ENCODE measurements around the gene TPRA1.
A peak's percentile ranks its signal among the peaks of the same experiment; 100 is the strongest.

TPRA1 gene

DNA sequence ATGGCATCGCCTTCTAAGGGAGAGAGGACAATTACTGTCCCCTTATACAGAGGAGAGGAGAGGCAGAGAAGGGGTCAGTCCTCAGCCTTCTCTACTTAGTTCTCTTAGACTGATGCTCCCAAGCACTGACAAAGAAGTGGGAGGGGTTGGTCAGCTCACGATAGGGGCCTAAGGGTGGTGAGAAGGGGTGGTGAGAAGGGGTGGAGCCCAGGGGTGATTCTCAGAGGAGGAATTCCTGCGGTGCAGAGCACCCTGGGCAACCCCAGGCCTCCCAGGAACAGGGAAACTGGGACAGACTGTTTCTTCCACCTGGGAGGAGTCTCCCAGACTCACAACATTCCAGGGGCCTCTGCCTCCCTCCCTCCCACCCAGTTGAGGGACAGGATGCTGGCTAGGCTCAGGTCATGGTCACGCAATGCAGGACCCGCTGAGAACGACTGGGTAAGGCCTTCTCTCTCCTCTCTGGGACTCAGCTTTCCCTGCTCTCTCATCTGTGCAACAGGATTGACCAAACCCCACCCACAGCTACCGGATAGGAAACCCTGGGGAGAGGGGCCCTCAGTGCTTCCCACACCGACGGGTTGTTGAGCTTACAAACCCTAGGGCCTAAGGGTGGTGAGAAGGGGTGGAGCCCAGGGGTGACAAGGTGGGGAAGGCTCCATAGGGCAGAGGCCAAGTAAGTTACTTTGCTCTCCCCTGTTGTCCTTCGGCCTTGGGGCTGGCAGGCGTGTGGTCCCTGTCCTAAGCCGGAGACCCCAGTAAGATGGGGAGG, 1.5 kb downstream of the TPRA1 start:
- no peak for DNase-seq

DNA sequence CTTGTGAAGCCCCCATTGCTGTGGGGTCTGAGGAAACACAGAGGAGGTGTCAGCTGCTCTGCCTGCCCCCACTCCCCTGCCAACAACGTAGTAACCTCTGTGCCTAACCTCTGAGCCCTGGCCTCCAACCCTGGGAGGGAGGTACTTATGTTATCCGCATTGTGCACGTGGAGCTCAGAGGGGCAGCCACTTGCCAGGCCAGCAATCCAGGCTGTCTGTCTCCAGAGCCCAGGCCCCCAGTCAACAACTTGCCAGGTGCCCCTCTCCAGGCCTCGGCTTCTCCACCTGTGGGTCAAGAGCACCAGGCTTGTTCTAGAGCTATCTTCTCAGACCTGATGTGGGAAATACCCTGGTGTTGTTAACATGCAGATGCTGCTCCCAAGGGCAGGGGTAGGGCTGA, 2.7 kb downstream of the TPRA1 start:
- DNase-seq = no peak

DNA sequence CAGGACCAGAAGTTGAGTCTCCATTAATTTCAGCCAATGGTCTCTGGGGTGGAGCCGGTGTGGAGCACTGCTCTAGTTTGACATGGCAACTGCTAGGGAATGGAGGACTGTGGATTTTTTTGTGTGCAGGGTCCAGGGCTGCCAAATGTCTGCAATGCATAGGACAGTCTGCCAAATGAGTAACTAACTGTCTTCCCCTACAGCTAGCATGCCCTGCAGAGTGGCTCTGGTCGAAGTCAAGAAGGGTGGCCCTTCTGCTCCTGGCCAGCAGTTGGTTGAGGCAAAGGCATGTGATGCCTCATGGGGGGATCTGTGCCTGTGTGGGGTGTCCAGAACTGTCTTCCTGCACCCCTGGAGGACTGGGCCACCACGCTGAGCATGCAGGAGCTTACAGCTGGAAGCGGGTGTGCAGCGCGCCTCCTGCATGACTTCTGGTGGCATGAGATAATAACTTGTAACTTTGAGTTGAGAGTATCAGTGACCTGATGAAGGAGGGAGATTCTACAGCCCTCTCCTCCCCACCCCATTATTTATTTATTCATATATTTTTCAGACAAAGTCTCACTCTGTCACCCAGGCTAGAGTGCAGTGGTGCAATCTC, 4.6 kb downstream of the TPRA1 start:
- DNase-seq = no peak

DNA sequence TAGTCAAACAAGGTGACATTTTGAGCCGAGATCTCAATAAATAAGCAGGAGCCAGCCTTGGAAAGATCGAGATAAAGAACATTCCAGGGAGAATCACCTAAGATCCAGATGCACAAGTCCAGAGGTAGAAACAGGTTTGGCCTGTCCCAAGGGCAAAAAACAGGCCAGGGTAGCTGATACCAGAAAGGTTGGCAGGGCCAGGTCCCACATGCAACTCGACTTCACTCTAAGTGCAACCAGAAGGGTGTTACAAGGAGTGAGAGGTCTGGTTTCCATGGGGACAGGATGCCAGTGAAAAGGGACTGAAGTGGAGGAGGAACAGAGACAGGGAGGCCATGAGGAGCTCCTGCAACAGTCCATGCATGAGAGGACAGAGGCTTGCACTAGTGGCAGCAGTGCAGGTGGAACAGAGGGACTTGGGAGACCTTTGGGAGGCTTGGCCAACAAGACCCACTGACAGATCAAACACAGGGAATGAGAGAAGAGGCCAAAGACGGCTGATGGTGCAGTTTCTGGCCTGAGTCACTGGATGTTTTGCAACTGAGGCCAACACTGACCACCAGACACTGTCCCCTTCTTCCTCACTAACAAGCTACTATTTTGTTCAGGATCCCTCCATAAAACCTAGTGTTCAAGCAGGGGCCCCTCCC, 5.2 kb downstream of the TPRA1 start:
- no peak for DNase-seq

DNA sequence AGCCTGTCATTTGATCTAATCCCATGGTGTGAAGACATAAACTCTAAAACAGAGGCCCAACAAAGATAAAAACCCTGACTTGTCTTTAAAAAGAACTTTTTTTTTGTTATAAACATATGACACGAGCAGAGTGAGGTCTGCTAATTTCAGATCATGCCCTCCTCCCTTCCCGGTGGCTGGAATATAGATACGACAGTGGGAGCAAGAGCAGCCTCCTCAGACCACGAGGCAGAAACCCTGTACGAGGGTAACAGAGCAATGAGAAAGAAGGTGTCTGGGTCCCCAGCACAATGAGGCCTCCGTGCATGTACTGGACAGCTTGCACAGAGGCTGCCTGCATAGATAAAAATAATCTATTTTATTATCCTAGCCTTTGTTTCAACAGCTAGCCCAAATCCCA, 5.8 kb downstream of the TPRA1 start:
- DNase-seq = no peak

DNA sequence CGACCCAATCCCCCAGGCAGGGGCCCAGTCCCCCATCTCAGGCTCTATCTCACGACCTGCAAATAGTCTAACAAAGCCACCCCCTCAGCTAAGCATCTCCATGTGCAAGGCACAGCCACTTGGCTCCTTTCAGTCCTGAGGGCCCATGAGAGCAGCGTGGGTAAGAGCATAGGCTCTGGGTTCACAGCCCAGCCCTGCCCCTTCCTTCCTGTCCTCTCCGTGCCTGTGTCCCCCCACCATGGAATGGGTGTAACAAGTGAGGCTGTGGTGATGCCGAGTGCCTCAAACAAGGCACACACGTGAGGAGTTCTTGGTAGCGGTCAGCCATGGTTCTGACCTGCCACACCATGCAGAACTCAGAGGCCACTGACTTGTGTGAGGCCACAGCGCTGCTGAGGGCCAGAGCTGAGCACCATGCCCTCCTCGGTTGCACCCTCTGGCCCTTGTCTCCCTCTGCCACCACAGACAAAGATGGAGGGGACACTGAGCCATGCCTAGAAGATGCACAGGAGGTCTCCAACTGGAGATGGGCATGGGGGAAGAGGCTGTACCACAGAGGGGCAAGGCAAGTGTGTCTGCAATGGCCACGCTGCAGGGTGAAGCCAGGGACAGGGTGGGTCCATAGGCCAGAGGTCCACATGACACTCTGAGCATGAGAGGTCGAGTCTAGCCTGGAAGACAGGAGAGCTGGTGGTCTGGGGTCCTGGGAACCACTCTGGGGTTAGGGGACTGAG, 10.0 kb downstream of the TPRA1 start:
- no peak for DNase-seq

DNA sequence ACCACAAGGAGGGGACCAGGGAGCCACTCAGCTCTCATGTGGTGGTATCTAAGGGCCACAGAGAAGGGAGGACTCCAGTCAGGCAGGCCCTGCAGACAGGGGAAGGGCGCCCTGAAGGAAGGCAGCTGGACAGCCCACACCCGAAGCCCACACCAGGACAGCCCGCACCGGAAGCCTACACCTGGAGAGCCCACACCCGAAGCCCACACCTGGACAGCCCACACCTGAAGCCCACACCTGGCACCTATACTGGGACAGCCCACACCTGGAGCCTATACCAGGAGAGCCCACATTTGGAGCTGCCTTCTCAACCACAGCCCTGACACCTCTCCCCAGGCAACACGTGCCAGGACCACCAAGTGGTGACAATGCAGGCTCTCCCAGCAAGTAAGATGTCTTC, 11.7 kb downstream of the TPRA1 start:
- DNase-seq = no peak

DNA sequence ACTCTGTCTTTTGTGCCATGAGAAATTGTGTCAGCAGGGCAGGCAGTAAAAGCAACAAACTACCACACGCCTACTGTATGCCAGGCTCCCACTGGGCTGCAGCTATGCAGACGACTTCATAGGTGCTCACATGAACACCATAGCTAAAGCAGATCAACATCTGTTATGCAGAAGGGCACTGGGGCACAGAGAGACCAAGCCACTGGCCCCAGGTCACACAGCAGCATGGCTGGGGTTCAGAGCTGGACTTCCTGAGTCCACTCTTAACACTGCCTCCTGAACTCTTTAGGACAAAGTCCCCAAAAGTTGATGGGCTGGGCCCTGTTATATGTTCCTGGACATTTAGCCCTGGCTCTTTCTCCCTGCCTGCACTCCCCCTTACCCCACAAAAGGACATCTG, 12.4 kb downstream of the TPRA1 start:
- DNase-seq = no peak

DNA sequence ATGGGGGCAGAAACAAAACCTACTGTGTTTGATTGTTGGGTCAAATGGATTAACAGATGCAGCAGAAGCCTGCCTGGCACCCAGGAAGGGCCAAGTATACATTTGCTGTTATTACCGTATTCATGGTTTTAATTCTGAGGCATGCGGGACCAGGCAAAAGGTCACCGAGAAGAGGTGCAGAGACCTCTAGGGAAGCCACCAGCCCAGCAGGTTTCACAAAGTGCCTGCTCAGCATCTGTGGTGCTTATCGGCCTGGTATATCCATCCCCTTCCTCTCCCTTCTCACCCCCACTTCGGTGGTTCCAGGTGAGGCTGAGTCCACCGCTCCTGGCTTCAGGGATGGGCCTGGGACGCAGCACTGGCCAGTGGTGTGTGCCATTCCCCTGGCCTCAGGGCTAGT, 13.1 kb downstream of the TPRA1 start:
- no peak for DNase-seq

DNA sequence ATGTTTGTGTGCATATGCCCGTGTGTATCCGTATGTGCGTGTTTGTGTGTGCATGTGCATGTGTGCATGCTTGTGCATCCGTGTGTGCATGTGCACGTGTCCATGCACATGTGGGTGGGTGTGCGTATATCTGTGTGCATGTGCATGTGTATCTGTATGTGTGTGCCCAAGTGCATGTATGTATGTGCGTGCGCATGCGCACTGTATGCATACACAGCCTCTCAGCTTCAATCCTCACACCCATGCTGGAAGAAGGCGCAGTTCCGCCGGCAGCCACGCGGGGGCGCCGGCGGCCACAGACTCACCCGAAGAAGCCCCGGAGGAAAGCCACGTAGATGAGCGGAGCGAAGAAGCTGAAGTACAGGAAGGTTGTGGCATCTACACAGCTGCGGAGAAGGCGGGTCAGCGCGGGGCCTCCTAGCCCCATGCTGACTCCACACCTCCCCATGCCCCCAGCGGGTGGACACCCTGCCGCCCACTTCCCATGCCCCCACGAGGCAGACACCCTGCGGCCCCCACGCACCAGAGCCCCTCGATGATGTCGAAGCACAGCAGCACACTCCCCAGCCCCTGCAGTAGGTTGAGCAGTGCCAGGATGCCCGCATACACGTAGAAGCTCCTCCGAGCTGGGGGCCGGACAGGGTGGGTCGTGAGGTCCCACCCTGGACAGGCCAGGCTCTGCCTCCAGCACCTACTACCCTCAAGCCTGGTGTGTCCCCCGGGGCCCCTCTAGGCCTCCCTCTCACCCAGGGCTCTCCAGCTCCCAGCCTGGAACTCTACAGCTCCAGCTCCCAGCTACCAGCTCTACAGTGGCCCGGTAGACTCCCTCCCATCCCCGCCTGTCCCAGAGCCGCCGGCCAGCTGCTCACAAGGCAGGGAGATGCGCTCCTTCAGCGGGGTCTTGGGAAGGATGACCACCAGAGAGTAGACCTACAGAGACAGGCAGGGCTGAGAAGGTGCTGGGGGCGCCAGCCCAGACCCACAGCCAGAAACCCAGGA, 15.4 kb downstream of the TPRA1 start:
- DNase-seq = peak; percentile 97

DNA sequence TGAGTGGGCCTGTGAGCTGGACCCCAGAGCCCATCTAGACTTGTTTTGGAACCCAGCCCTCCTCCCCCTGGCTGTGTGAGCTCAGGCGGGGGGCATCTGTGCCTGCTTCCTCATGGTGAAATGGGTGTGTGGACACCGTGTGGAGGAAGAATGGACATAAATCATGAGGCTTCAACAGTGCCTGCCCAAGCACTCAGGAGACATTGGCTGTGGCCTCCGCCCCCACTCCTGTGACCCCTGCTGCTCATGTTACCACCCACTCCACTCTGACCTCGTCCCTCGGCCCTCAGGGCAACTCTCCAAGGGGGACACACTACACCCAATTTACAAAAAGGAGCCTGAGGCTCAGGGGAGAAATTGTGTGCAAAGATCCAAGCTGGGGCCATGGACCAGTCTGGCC, 16.6 kb downstream of the TPRA1 start:
- DNase-seq = no peak

DNA sequence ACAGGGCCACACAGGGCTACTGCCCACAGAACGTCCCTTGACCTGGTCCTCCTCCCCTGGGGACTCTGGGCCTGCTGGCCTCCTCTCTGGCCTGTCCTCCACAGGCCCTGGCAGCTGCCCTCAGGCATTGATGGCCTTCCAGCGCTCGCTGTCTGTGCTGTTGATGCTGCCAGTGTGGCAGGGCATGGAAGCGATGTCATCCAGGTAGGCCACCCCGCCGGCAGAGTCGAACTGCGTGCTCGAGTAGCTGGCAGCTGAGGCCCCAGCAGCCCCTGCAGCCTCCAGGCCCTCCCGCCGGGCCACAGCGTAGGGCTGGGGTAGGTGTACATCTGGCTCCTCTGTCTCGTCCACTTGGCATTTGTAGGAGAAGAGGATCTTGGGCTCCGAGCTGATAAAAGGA, 17.1 kb downstream of the TPRA1 start:
- DNase-seq = no peak

DNA sequence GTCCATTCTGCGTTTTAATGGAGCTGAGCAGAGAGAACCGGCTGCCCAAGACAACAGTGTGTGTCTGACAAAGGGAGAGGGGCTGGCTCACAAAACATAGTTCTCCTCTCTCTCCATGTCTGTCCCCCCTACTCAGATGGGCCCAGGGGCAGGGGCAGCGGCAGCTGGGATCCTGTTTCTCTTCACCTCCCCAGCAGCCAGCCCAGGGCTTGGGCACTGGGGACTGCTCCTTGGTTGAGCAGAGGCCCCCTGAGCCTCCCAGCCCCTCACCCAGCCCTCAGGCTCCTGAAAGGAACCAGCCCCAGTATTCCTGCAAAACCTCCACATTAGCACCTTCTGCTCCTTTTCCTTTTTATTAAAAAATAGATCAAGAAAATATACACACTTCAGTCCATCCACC, 17.8 kb downstream of the TPRA1 start:
- DNase-seq = no peak

DNA sequence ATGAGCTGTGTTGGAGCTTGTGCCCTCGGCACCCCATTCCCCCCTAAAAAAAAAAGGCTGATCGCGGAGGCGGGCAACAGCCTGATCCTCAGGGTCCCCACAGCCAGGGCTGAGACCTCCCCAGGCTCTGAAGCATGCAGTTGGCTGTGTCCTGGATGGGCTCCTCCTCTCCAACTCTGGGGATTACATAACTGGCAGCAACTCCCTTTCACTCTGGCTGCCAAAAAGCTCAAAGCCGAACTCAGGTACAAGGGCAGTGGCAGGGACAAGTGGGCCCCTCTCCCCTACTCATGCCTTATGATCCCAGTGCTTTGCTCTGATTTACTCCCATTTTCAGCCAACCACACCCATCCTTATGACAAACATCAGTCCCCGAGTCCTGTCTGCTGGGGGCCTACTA, 18.3 kb downstream of the TPRA1 start:
- DNase-seq = no peak

DNA sequence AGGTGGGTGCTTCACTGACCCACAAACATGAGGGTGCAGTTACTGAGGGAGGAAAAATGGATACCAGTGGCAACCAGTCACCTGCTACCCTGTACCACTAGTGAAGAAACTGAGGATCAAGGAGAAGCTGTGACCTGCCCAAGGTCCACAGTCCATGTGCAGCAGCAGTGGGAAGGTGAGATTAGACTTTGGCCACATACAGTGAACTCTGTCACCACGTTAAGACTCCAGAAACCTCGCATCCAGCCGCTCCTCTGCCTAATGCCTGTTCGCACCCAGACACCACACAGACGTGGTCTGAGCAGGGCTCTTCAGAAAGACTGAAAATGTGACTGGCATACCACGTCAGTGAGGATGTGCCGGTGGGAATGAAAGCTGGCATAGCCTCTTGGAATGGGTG, 20.0 kb downstream of the TPRA1 start:
- DNase-seq = no peak

DNA sequence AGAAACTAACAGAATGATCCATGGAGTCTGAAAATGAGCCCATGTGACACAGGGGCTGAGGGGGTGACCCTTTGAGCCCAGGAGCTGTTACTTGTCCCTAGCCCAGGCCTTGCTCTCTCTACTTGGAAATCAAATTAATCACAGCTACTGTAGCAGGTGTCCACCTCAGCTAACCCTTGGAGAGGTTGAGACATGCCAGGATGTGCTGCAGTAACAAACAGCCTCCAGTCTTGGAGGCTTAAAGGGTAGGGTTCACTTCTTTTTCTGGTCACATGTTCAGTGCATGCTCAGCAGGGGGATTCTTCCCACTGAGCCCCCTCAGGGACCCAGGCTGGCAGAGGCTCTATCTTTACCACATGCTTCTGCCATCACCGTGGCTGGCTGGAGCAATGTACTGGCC, 21.4 kb downstream of the TPRA1 start:
- no peak for DNase-seq

DNA sequence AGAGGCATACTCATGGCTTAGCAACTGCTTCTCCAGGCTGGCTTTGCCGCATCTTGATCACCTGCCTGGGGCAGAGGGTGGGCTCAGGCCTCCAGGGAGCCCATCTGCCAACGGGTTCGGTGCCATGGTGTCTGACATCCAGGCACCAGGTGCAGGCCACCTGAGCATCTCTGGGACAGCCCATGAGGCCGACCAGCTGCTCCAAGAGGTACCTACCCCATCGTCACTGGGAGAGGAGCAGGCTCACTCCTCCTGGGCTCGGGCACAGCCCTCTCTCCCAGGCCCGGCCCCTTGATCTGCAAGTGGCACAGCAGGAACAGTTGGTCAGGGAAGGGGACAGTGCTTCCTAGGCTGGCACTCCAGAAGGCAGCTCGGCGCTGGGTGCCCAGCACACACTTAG, 21.9 kb downstream of the TPRA1 start:
- DNase-seq = no peak

DNA sequence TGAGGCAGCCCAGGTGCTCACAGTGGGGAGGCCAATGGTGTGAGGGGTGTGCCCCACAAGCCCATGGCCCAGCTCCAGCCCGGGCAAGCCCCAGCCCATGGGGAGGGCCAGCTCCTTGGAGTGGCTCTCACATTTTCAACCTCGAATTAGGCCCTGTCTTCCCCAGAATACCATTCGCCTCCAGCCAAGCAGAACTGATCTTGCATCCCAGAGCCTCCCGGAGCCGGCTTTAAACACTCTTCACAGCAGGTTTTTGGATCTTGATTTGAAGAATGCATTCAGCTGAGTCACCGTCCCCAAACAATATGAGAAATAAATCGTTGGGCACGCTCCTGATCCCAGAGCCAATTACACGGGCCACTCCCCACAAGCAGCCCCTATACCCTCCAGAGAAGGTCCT, 23.7 kb downstream of the TPRA1 start:
- peak; percentile 62 for DNase-seq

DNA sequence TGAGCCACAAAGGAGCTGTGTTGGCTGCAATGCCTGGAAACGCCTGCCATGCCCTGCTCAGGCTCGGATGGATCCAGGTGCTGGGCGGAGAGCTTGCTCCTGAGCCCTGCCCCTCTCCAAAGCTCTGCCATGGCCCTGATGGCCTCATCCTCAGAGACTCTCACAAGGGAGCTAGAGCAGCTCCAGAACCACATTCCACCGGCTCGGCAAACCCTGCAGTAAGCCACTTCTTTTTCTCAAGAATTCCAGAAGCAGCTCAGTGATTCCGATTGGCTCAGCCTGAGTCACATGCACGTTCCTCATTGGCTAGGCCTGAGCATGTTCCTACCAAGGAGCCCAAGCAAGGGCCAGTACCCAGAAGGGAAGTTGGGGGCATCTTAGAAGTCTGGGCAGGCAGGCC, 24.8 kb downstream of the TPRA1 start:
- DNase-seq = no peak

DNA sequence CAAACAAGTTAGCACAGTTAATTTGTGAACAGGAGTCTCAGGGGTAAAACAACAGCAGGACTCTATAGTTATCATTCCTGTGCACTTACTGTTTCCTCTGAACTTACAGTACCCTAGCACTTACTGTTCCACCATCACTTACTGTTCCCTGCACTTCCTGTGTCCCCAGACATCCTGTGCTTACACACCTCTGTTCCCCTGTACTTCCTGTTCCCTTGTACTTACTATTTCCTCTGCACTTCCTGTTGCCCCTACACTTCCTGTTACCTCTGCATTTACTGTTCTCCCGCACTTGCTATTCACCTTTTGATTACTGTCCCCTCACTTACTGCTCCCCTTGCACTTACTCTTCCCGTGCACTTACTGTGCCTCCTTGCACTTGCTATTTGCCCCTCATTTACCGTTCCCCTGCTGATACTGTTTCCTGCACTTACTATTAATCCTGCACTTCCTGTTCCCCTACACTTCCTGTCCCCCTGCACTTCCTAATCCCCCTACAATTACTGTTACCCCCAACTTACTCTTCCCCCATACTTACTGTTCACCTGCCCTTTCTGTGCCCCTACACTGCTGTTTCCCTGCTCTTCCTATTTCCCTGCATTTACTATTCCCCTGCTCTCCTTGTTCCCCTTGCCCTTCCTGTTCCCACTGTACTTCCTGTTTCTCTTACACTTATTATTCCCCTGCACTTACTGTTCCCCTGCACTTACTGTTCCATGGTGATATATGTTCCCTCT, 30.3 kb downstream of the TPRA1 start:
- DNase-seq = no peak

DNA sequence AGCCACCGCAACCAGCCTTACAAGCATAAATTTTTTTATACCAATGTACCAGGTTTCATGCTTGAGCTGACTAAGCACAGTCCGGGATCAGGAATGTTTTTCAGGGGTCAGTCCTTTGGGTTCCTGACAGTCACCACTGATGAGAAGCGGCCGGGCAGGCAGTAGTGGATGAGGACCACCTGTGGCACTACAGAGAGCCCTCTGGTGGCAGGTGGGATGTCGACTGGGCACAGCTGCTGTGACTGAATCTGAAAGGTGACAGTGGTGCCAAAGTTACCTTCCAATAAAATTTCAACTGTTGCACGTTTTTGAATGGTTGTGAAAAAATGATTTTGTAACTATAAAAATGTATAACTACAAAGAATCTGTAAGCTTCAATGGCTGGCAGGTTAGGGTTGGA, 34.0 kb downstream of the TPRA1 start:
- no peak for DNase-seq

DNA sequence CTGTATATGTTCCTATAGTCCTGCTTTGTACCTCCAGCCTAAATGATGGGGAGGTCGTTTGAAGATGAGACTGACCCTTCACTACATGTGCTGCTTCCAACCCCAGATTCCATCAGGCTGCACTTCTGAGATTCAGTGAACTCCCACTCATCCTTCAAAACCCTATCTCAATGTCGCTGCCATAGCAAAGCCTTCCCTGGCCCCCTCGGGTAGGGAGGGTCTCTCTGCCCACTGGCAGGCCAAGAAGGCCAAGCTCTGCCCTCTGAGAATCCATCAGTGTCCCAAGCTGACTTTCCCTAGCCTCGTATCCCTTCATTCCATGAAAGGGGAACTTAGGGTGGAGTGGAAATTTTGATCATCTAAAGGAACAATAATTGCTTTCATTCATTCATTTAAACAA, 35.4 kb downstream of the TPRA1 start:
- DNase-seq = no peak

Measured in retina (tissue), 1 donor.